Activated T-helper 1 cell treated with anti-CD3 and anti-CD28 coated beads, Interleukin-2, amount 50 U/mL, for 16 hours (primary cell): ENCODE measurements around the gene CELF5.

ENCODE experiments used
- DNase-seq, 2 donors: peaks; one replicate each; pipeline ENCODE4 v3.0.0-alpha.2; 2020; ENCODE audit warnings: low read depth in 1 of 2, low spot score in 1 of 2

The CELF5 gene

DNA sequence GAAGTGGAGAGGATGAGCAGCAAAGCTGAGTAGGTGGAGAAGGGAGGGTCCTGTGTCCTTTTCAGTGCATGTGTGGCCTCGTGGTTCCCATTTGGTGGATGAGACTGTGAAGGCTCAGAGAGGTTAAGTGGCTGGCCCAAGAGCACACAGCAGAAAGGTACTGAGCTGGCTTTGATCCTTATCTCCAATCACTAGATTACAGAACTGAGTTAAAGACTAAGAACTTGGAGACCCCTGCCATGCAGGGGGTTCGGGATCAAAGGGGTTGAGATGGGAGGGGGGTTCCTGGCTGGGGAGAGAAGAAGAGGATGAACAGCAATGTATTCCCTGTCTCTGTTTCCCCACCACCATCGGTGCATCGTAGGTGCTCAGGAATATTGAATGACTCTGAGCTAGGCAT lies 11.8 kb downstream of the CELF5 start:
- no peak for DNase-seq

DNA sequence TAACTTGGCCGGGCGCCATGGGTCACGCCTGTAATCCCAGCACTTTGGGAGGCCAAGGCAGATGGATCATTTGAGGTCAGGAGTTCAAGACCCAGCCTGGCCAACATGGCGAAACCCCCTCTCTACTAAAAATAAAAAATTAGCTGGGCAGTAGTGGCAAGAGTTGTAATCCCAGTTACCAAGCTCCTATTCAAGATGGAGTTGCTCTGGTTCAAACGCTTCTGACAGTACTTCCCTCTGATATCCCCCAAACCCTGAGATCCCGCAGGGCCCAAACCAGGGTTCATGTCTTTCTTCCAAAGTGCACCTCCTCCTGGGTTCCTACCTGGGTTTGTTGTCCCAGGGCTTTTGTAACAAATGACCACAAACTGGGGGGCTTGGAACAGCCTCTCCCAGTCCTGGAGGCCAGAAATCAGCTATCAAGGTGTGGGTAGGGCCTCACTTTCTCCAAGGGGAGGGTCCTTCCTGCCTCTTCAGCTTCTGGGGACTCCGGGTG lies 13.7 kb downstream of the CELF5 start:
- no peak for DNase-seq

DNA sequence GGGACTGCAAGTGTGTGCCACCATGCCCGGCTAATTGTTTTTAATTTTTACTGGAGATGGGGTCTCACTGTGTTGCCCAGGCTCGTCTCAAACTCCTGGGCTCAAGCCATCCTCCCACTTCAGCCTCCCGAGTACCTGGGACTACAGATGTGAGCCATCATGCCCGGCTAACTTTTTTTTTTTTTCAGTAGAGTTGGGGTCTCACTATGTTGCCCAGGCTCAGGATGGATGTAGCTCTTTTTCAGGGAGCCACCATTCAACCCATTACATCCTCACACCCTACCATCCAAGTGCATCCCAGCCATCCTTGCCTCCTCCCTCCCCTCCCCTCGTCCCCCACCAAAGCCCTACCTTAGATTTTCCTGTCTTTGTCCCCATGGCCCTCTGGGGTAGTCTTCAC lies 14.9 kb downstream of the CELF5 start:
- DNase-seq: no peak

DNA sequence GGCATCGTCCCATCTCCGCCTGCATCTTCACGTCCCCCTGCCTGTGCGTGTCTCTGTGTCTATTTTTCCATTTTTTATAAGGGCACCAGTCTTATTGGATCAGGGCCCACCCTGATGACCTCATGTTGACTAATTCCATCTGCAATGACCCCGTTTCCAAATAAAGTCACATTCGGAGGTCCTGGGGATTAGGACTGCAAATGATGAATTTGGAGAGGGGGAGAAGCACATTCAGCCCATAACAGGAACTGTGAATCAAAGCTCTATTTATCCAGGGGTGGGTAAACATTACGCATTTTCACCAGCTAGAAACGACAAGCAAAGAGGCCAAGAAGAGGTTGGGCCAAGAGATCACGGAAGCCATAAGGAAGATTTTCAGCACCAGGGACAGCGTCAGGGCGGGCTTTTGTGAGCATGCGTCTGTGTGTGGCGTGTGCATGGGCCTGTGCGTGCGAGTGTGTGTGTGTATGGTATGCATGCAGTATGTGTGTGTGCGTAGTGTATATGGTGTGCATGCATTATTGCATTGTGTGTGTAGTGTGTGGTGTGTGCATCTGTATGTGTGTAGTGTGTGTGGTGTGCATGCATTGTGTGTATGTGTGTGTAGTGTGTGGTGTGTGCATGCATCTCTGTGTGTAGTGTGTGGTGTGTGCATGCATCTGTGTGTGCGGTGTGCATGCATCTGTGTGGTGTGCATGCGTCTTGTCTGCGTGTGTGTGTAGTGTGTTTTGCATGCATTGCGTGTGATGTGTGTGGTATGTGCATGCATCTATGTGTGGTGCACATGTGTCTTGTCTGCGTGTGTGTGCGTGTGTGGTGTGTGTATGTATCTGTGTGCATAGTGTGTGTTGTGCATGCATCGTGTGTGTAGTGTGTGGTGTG lies 19.6 kb downstream of the CELF5 start:
- DNase-seq: peak; percentile 11

DNA sequence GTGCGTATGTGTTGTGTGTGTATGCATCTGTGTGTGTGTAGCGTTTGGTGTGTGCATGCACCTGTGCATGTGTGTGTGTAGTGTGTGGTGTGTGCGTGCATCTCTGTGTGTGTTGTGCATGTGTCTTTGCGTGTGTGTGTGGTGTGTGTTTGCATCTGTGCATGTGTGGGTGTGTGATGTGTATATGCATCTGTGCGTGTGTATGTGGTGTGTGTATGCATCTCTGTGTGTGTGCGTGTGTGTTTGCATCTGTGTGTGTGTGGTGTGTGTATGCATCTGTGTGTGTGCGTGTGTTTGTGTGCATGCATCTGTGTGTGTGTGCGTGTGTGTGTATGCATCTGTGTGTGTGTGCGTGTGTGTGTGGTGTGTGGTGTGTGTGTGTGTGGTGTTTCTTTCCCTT lies 20.6 kb downstream of the CELF5 start:
- DNase-seq: no peak

DNA sequence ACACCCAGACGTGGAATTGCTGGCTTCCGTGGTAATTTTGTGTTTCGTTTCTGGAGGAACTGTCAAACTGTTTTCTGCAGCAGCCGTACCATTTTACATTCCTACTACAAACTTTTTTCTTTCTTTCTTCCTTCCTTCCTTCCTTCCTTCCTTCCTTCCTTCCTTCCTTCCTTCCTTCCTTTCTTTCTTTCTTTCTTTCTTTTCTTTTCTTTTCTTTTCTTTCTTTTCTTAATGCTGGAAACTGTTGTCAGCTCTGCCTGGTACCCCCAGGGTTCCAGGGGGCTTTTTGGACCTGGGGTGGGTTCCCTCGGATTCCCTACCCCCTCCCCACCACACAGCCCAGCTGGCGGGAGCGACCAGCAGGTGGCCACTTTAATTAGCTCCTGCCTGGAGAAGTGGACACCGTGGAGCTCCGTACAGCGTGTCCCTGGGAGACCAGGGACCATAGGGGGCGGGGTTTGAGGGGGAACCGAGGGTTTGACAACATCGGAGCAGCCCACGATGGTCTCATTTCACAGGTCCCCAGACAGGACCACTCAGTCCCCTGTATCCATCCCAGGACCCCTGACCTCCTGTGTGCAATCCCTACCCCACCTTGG lies 24.4 kb downstream of the CELF5 start:
- no peak for DNase-seq

DNA sequence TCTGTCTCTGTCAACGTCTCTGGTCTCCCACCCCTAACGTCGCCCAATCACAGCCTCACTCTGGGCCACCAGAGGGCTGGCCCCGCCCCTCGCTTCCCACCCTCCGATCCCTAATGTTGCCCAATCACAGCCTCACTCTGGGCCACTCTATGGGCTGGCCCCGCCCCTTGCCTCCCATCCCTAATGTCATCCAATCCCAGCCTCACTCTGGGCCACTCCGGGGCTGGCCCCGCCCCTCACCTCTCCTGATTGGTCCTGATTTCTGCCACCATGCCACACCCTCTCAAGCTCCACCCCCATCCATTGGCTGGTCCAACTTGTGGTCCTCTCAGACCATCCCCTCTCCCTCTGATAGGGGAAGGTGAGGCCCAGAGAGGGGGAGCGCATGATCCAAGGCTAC lies 24.9 kb downstream of the CELF5 start:
- DNase-seq: no peak

DNA sequence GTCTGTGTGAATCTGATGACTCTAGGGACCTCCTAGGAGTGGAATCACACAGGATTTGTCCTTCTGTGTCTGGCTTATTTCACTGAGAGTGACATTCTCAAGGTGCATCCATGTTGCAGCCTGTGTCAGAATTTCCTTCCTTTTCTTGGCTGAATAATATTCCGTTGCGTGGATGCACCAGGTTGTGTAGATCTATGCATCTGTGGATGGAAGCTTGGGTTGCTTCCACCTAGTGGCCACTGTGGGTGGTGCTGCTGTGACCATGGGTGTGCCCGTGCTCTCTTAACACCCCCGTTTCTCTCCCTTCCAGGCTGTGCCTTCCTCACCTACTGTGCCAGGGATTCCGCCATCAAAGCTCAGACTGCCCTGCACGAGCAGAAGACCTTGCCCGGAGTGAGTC lies 26.2 kb downstream of the CELF5 start:
- DNase-seq: no peak

DNA sequence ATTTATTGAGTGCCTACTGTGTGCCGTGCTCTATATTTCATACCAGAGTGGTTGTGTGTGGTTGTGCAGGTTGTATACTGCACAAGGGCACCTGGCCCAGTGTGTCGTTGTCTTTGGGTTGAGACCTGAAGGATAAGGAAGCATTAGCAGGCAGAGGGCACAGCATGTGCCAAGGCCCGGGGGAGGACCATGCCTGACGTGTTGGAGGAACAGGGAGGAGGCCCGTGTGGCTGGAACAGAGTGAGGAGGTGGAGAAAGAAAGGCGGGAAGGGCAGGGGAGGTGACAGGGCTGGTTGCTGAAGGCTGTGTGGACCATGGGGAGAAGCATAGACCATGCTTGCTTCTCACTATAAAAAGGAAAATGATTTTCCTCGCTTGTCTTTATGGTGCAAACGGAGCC lies 26.8 kb downstream of the CELF5 start:
- no peak for DNase-seq

DNA sequence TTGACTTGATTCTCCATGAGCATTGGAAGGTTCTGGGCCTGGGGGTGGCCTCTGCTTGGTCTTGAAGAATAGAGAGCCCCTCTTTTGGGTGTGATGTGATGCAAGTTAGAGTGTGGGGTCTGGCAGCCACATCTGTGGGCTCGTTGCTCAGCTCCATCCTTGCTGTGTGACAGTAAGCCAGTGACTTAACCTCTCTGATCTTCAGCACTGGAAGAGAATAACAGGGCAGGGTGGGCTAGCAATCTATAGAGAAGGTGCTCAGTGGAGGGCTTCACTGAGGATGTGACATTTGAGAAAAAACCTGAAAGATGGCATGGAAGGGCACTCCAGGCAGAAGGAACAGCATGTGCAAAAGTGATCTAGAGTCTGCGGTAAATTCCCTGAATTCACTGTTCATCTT lies 28.2 kb downstream of the CELF5 start:
- no peak for DNase-seq

DNA sequence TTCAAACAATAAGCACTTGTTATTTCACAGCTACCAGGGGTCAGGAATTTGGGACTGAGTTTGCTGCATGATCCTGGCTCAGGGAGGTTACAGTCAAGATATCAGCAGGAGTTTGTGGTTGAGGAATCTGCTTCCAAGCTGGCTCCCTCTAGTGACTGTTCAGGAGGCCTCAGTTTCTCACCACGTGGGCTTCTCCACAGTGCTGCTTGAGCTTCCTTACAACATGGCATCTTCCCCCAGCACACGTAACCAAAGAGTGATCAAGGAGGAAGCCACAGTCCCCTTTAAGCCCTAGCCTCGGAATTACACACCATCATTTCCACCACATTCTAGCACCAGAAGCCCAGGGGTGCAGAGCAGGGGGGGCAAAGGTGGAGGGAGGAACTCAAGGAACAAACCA lies 28.8 kb downstream of the CELF5 start:
- DNase-seq: no peak

DNA sequence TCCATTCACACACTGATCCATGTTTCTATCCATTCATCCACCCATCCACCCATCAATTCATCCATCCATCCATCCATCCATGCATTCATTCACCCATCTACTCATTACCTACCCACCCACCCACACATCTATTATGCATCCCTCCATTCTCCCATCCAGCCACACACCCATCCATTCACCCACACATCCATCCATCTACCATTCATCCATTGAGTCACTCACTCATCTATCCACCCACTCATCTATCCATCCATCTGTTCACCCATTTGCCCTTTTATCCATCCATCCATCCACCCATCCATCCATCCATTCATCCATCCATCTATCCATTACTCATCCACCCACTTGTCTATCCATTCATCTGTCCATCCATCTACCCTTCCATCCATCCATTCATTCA lies 30.1 kb downstream of the CELF5 start:
- DNase-seq: no peak

DNA sequence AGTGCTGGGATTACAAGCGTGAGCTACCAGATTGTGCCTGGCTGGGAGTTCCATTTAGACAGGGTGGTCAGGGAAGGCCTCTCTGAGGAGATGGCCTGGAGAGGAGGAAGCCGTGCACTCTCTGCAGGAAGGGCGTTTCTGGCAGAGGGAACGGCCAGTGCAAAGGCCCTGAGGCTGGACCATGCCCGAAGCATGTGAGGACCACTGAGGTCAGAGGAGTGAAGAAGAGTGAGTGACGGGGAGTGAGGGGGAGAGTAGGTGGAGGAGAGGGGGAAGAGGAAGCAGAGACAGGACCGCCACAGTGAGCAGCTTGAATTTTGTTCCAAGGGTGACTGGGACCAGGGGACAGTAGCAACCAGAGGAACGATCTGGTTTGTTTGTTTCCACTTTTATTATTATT lies 32.6 kb downstream of the CELF5 start:
- DNase-seq: no peak

DNA sequence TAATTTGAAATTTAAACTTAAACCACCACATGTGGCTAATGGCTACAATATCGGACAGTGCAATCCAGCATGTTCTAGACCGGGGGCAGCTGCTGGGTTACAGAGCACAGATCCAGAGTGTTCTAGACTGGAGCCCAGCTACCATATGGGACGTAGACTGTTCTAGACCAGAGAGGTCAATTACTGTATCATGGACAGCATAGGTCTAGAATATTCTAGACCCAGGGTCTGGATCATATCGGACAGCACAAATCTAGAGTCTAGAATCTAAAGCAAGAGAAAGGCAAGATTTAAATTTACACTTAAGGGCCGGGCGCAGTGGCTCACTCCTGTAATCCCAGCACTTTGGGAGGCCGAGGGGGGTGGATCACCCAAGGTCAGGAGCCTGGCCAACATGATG lies 37.9 kb downstream of the CELF5 start:
- DNase-seq: no peak

DNA sequence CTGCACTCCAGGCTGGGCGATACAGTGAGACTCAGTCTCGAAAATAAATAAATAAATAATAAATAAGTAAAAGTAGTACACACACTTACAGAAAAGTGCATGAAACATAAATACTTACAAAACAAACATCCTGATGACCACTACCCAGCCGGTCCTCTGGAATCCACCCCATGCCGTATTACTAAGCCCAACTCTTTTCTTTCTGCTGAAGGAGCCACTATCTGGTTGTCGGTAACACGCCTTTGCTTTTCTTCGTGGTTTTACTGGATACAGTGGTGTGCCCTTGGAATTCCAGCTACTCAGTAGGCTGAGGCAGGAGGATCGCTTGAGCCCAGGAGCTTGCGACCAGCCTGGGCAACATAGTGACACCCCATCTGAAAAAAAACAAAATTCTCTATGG lies 39.4 kb downstream of the CELF5 start:
- DNase-seq: no peak

DNA sequence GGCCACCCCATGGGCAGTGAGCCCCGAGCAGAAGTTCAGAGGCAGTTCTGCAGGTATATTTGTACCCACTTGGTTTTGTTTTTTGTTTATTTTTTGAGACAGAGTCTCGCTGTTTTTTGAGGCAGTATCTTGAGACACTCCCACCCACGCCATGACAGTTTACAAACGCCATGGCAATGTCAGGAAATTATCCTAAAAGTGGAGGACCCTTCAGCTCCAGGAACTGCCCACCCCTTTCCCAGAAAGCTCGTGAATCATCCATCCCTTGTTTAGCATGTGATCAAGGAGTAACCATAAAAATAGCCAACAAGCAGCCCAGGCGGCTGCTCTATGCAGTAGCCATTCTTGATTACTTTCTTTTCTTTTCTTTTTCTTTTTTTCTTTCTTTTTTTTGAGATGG lies 41.0 kb downstream of the CELF5 start:
- no peak for DNase-seq

DNA sequence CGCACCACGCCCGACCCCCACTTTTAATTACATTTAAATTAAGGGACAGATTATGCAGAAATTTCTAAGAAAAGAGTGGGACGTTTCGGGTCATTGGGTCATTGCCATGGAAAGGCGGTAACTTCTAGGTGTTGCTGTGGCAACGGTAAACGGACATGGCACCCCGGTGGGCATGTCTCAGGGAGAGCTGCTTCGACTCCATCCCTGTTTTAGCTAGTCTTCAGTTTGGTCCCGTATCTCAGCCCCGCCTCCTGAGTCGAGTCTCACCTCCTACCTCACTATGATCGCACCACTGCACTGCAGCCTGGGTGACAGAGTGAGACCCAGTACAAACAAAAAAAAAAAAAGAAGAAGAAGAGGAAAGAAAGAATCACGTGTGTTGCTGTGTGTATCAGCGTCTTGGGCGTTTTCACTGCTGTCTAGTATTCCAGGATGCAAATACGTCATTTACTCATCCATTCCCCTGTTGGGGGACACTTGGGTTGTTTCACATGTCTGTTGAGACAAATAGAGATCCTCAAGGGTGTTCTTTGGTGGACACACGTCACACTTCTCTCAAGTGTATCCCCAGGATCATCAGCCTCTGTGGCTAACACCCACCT lies 41.7 kb downstream of the CELF5 start:
- no peak for DNase-seq

DNA sequence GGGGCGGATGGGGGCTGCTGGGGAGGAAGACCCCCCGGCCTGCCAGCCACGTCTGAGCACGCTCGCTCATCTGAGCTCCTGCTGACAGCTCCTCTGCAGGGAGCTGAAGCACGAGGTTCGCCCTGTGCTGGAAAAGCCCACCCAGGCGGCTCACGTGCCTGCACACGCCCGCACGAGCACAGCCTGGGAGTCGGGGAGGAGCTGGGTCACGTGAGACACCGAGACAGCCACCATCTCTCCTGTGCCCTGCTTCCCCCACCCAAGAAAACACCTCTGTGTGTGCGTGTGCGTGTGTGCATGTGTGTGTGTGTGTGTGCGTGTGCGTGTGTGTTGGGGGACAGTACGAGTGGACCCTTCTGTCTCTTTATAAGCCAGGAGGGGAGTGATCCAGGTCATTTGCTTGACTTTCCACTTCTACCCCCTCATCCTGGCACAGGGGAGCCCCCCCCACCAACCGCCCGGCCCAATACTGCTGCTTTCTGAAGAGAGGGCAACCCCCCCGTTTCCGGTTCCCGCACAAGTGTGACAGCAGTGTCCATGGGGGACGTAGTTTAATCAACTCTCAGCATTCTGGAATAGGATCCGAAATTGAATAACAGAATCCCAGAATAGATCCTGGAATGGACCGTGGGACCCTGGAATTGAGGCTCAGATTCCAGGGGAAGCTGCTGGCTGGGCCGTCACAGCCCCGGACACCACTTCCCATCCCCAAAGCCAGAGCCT lies 42.5 kb downstream of the CELF5 start:
- no peak for DNase-seq

DNA sequence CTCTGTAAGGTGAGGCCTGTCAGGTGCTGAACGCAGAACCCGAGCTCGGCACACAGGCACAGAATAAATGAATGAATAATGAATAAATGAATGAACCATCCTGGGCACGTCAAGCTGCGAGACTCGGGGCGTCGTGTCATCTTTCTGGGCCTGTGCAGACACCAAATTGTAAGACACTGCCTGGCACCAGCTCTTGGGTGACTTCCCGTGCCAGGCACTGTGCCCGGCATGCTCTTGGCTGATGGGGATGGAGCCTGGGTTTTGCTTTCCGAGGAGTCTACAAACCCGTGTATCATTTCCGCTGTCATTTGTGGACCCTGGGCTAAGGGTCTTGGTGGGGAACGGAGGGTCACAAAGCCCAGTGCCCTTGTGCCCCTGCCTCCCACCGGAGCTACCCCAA lies 43.9 kb downstream of the CELF5 start:
- DNase-seq: no peak

DNA sequence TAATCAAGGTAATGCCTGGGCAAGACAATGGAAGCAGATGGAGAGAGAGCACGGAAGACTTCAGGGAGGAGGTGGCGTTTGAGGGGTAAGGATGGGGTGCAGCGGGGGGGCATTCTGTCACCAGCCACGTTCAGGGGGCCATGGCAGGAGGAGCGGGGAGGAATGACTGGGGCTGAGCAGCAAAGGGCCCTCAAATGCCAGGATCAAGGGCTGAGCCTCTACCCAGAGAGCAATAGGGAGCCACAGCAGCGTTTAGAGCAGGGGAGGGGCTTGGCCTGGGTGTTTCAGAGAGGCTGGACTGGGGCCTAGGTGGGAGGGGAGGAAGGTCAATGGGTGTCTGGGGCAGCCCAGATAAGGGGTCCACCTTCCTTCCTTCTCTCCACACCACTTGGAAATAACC lies 44.3 kb downstream of the CELF5 start:
- no peak for DNase-seq

DNA sequence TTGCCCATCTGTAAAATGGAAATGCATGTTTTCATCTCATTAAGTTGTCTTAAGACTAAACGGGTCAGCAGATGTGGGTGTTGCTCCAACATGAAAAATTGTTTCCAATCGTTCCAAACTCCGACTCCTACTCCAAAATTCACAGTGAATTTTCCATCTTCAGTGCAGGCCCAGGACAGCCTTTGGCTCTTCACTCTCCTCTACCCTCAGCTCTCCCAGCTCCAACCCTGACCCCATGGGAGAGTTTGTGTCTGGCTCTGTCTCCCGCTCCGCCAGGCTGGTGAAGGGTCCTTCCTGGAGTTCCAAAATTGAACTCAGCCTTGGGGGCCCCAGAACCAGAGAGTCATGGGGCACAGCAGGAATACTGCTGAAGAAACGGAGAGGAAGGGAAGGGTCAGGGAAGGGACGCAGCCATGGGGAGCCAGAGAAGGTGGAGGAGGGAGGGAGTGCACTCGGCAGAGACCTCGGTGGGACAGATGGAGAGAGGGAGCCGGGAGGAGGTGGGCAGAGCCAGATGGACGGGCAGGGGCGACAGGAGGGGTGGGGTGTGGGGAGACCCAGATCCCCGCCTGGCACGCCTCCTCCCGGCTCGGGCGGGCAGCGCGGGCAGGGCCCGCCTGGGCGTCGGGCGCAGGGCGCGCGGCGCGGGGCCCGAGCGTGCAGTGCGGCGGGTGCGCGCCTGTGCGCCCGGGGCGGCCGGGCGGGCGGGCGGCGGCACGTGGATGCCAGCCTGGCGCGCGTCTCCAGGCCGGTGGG lies 45.6 kb downstream of the CELF5 start:
- no peak for DNase-seq
